ENCODE measurements around the gene RNLS.

Gene RNLS

DNA sequence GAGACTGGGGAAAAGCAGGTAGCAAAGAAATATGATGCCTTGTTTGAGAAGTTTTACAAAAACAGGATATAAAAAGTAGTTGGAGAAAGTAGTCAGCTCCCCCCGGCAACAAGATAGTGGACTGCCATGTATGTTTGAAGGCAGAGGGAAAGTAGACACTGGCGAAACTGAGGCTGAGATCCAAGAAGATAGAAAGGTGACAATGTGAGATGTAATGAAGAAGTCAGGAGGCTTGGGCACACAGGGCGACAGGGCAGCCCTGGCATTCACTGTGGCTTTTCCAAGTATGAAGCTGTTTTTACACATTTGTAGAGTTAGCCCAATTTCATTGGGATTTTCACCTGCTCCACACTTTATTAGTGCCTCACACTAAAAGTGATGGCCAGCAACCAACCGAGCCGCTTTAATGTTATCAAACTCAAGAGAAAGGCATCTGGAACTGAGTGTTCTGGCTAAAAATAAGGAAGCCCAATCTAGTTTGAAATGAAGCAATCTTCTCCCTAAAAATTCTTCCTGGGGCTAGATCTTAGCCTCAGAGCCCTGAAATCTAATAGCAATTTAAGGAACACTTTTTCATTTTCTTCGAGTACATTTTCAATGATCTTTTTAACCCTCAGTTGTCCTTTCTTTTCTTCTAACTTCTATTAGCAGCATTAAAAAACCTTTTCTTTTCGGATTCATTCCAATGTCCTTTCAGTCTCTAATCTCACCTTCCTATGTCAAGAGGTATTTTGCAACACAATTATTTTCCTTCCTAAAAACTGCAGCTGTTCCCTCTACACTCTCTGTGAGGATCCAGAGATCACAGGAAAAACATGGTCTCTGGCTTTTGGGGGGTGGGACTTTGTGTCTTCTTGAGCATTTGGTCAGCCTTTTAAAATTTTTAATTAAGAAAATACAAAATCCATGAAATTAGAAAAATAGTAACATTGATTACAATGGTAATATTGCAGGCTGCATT lies 108.0 kb downstream of the RNLS start:
- TF ChIP-seq, protein P1, sequence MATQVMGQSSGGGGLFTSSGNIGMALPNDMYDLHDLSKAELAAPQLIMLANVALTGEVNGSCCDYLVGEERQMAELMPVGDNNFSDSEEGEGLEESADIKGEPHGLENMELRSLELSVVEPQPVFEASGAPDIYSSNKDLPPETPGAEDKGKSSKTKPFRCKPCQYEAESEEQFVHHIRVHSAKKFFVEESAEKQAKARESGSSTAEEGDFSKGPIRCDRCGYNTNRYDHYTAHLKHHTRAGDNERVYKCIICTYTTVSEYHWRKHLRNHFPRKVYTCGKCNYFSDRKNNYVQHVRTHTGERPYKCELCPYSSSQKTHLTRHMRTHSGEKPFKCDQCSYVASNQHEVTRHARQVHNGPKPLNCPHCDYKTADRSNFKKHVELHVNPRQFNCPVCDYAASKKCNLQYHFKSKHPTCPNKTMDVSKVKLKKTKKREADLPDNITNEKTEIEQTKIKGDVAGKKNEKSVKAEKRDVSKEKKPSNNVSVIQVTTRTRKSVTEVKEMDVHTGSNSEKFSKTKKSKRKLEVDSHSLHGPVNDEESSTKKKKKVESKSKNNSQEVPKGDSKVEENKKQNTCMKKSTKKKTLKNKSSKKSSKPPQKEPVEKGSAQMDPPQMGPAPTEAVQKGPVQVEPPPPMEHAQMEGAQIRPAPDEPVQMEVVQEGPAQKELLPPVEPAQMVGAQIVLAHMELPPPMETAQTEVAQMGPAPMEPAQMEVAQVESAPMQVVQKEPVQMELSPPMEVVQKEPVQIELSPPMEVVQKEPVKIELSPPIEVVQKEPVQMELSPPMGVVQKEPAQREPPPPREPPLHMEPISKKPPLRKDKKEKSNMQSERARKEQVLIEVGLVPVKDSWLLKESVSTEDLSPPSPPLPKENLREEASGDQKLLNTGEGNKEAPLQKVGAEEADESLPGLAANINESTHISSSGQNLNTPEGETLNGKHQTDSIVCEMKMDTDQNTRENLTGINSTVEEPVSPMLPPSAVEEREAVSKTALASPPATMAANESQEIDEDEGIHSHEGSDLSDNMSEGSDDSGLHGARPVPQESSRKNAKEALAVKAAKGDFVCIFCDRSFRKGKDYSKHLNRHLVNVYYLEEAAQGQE (IDR thresholded peaks at IDR 0.05; ENCODE audit: insufficient read depth in 1 of 2, low read depth in 2 of 2, low read length in 2 of 2), result no peak
- TF ChIP-seq FOXP2 (optimal IDR thresholded peaks at IDR 0.05; ENCODE audit: borderline replicate concordance, extremely low read depth, extremely low read length, insufficient read depth), result no peak
- no peak for TF ChIP-seq POLR2AphosphoS5 (IDR thresholded peaks at IDR 0.05; ENCODE audit: low read depth, low read length)
- TF ChIP-seq TAF1 (IDR thresholded peaks at IDR 0.05; ENCODE audit: borderline replicate concordance, insufficient read depth, low read length), result no peak
- no peak for TF ChIP-seq SIN3A (IDR thresholded peaks at IDR 0.05; ENCODE audit: borderline replicate concordance, insufficient read depth, low read length)

DNA sequence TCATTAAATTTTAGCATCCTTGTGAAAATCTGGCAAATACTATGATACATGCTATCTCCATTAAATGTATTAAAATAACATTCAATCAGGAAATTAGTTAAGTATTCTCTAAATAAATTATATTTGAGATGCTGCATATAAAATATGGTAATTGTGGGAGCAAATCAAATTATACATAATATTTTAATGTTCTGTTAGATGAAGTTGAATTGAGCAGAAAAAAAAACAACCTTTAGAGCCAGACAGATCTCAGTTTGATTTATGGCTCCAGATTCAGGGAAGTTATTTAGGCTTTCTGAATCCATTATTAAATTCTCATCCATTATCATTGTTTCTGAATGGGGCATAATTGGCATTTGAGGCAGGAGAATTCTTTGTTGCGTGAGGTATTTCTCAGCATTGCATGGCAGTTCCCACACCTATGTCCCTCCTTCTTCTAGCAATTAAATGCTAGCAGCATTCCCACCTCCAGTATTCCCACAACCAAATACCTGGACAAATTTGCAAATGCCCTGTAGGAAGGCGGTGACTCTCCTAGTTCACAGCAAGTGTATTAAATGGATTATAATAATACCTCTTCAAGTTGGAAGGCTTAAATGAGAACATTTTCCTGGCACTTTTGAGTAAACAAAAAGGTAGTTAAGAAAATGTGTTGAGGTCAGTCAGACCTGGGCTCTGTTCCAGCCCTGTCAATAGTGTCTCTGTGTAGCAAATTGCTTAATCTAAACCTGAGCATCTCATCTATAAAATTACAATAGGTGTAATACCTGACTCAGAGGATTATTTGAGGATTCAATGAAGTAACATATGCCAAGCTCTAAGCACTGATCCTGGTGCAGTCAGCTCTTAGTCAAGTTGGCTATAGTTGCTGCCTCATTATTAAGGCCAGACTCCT lies 108.9 kb downstream of the RNLS start:
- TF ChIP-seq POLR2AphosphoS5 (IDR thresholded peaks at IDR 0.05; ENCODE audit: low read depth, low read length) (no peak), SIN3A (IDR thresholded peaks at IDR 0.05; ENCODE audit: borderline replicate concordance, insufficient read depth, low read length) (no peak), FOXP2 (optimal IDR thresholded peaks at IDR 0.05; ENCODE audit: borderline replicate concordance, extremely low read depth, extremely low read length, insufficient read depth) (no peak), TAF1 (IDR thresholded peaks at IDR 0.05; ENCODE audit: borderline replicate concordance, insufficient read depth, low read length) (no peak)
- TF ChIP-seq, protein P1 (IDR thresholded peaks at IDR 0.05; ENCODE audit: insufficient read depth in 1 of 2, low read depth in 2 of 2, low read length in 2 of 2), result no peak

DNA sequence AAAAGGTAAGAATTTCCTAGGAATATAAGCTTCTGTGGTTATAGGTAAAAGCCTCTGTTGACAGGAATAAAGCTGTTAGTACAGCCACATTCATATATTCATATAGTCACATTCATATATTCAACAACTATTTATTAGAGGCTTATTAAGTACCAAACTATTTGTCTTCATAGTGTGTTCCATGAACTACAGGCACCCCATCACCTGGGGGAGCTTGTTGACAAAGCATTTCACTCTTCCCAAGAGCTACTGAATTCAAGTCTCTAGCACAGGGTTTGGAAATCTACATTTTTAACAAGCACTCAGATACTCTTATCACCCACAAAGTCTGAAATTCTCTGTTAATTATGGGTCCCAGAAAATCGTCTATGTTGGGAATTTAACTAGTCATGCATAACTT lies 110.6 kb downstream of the RNLS start:
- TF ChIP-seq FOXP2 (optimal IDR thresholded peaks at IDR 0.05; ENCODE audit: borderline replicate concordance, extremely low read depth, extremely low read length, insufficient read depth), result no peak
- TF ChIP-seq POLR2AphosphoS5 (IDR thresholded peaks at IDR 0.05; ENCODE audit: low read depth, low read length), result no peak
- TF ChIP-seq TAF1 (IDR thresholded peaks at IDR 0.05; ENCODE audit: borderline replicate concordance, insufficient read depth, low read length), result no peak
- TF ChIP-seq, protein P1 (IDR thresholded peaks at IDR 0.05; ENCODE audit: insufficient read depth in 1 of 2, low read depth in 2 of 2, low read length in 2 of 2), result no peak
- no peak for TF ChIP-seq SIN3A (IDR thresholded peaks at IDR 0.05; ENCODE audit: borderline replicate concordance, insufficient read depth, low read length)

DNA sequence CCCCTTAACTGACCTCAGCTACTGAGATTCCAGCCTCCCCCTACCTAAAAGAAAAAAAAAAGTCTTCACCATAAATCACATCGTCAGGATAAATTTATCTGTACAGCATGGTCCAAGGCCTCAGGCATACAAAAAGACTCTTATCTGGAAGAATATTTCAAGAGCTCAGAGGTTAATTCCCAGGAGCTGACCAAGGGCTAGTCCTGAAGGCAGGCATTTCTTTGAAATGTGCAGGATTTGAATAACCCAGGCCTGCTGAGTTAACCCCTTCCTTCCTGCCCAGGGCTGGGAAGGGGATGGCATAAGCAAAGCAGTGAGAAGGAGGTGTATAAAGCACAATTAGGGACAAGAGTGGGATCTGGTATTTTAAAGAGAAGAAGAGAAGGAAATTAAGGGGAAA lies 111.2 kb downstream of the RNLS start:
- TF ChIP-seq POLR2AphosphoS5 (IDR thresholded peaks at IDR 0.05; ENCODE audit: low read depth, low read length), result no peak
- no peak for TF ChIP-seq TAF1 (IDR thresholded peaks at IDR 0.05; ENCODE audit: borderline replicate concordance, insufficient read depth, low read length)
- TF ChIP-seq, protein P1 (IDR thresholded peaks at IDR 0.05; ENCODE audit: insufficient read depth in 1 of 2, low read depth in 2 of 2, low read length in 2 of 2), result peak in 1 of 2 experiments; percentile 61; a peak in 2 of 4 replicates

All from PFSK-1 (cell line).